Endometrium (tissue), 2 donors: ENCODE results near the gene TANC1.

ENCODE experiments used
- FAIRE-seq: peaks from 2 replicates; lab custom pipeline; 2012; peaks lifted over from hg19 to GRCh38; lab: Jason Lieb, UNC
- donor health status: control.
- donor health status: control.

TANC1 gene

GRCh38 chr2:159064446-159065301, 96.2 kb downstream of the TANC1 start:
- no peak for FAIRE-seq

- FAIRE-seq: peak; percentile 8
These were observed 96.9 kb downstream of the TANC1 start for GRCh38 chr2:159065313-159065712.

GRCh38 chr2:159065891-159066290, 97.5 kb downstream of the TANC1 start:
- FAIRE-seq: no peak

- FAIRE-seq: no peak
These were observed 98.2 kb downstream of the TANC1 start for GRCh38 chr2:159066541-159067156.

- FAIRE-seq: no peak
These were observed 99.5 kb downstream of the TANC1 start for GRCh38 chr2:159067971-159068370.

GRCh38 chr2:159069229-159069628, 100.8 kb downstream of the TANC1 start:
- FAIRE-seq: no peak

GRCh38 chr2:159070235-159070634, 101.8 kb downstream of the TANC1 start:
- no peak for FAIRE-seq

GRCh38 chr2:159071190-159071915, 102.9 kb downstream of the TANC1 start:
- FAIRE-seq: no peak

GRCh38 chr2:159072795-159073194, 104.4 kb downstream of the TANC1 start:
- FAIRE-seq: no peak

GRCh38 chr2:159073256-159073655, 104.8 kb downstream of the TANC1 start:
- no peak for FAIRE-seq

- FAIRE-seq: no peak
These were observed 106.2 kb downstream of the TANC1 start for GRCh38 chr2:159074605-159075004.

- peak; percentile 60 for FAIRE-seq
These were observed 107.3 kb downstream of the TANC1 start for GRCh38 chr2:159075727-159076126.

- FAIRE-seq: peak; percentile 97
These were observed 107.8 kb downstream of the TANC1 start for GRCh38 chr2:159076241-159076640.

GRCh38 chr2:159077869-159078268, 109.4 kb downstream of the TANC1 start:
- no peak for FAIRE-seq

- no peak for FAIRE-seq
These were observed 110.0 kb downstream of the TANC1 start for GRCh38 chr2:159078443-159078842.

- no peak for FAIRE-seq
These were observed 112.2 kb downstream of the TANC1 start for GRCh38 chr2:159080641-159081040.

- FAIRE-seq: no peak
These were observed 113.7 kb downstream of the TANC1 start for GRCh38 chr2:159082119-159082518.

- no peak for FAIRE-seq
These were observed 116.2 kb downstream of the TANC1 start for GRCh38 chr2:159084384-159085370.

- no peak for FAIRE-seq
These were observed 117.9 kb downstream of the TANC1 start for GRCh38 chr2:159086342-159086741.

GRCh38 chr2:159086826-159087225, 118.4 kb downstream of the TANC1 start:
- FAIRE-seq: no peak

- no peak for FAIRE-seq
These were observed 120.5 kb downstream of the TANC1 start for GRCh38 chr2:159088906-159089305.

- no peak for FAIRE-seq
These were observed 121.1 kb downstream of the TANC1 start for GRCh38 chr2:159089543-159089942.
